Adrenal gland (tissue), 12 donors: ENCODE results near the gene POLR3K. TPM values are rescaled to one million over a fixed set of nuclear protein-coding genes. Genes with fewer than 3 reads are reported as not detected.

ENCODE experiments used
- DNase-seq, 7 donors: peaks; one replicate each; pipeline ENCODE4 v3.0.0-alpha.2; 2019 to 2020
- H3K27ac ChIP-seq, 5 donors: fragments of 200-600 bp; sonication (generic) in 4 of 5; 1 replicate in 3 of 5; 2 replicates in 2 of 5; pipeline versions ENCODE4 v1.5.1 to v1.8.0; 2016 to 2020; ENCODE audit warnings: mild to moderate bottlenecking in 1 of 5
- H3K27me3 ChIP-seq: fragments of 200-600 bp; 2 replicates; pipeline ENCODE4 v1.8.0; 2021
- H3K36me3 ChIP-seq, 2 donors: fragments of 200-600 bp; replicated peaks in 1 of 2; 1 replicate in 1 of 2; 2 replicates in 1 of 2; pipeline versions ENCODE4 v1.5.1 to v1.8.0; 2018 to 2022
- H3K4me1 ChIP-seq, 2 donors: fragments of 200-600 bp; replicated peaks in 1 of 2; 1 replicate in 1 of 2; 2 replicates in 1 of 2; pipeline versions ENCODE4 v1.5.1 to v1.8.0; 2018 to 2021
- H3K4me3 ChIP-seq, 4 donors: fragments of 200-600 bp; sonication (generic) in 3 of 4; one replicate each; pipeline ENCODE4 v1.5.1; 2016 to 2018
- H3K9me3 ChIP-seq, 3 donors: fragments of 200-600 bp; sonication (generic) in 1 of 3; replicated peaks in 1 of 3; 1 replicate in 2 of 3; 2 replicates in 1 of 3; pipeline versions ENCODE4 v1.5.1 to v1.8.0; 2016 to 2021
- POLR2A ChIP-seq, 2 donors: fragments of 450-650 bp; IDR thresholded peaks; one replicate each; pipeline ENCODE4 v1.6.1; 2017; ENCODE audit warnings: antibody characterized with exemption in 2 of 2, mild to moderate bottlenecking in 2 of 2, moderate library complexity in 1 of 2
- WGBS, 4 donors: extraction: QIAGEN DNeasy Blood & Tissue Kit in 2 of 4; methylation state at CpG; one replicate each; pipeline versions ENCODE4 v1.1.5 to v1.1.7; 2013 to 2017; 5-methylcytosine and 5-hydroxymethylcytosine counted together
- intact Hi-C, 2 donors: fragments of 100-400 bp; cut with DNase I; formaldehyde crosslinking; loops; one replicate each; pipeline versions ENCODE4 v1.14.1 to v1.15.0; 2022 to 2023
- polyA plus RNA-seq, 3 donors: library from polyadenylated mRNA; stranded (reverse); fragments of 200-250 nt in 2 of 3; fragments of 350-450 nt in 1 of 3; fragmentation: Illumina TruSeq in 1 of 3; extraction: RNeasy Lipid Tissue Mini Kit (QIAGEN cat#74804) in 1 of 3; gene quantifications; one replicate each; pipeline ENCODE4 v1.2.3, GENCODE V29; 2013 to 2014
- total RNA-seq, 9 donors: library from RNA; depleted of rRNA in 4 of 9; stranded (reverse); fragments of >200 nt in 4 of 9; fragments of 120-200 nt in 1 of 9; fragmentation: NEBNext Ultra II Directional in 1 of 9; extraction: Animal tissue kit (Norgen Biotek cat#: 25700) in 1 of 9; gene quantifications; one replicate each; pipeline versions ENCODE4 v1.1.0 to v1.2.4, GENCODE V29; 2013 to 2023
- TF ChIP-seq, protein P1 (sequence below), 6 experiments: fragments of 450-650 bp in 4 of 6; fragments of 200-600 bp in 2 of 6; sonication (generic) in 1 of 6; IDR thresholded peaks; 1 replicate in 5 of 6; 2 replicates in 1 of 6; pipeline versions ENCODE4 v1.5.1 to v1.8.0; 2016 to 2021; ENCODE audit warnings: antibody characterized with exemption in 6 of 6, mild to moderate bottlenecking in 2 of 6, moderate library complexity in 1 of 6
- donor health status: healthy with polysubstance abuse.
- donor health status: Bipolar disorder and iron deficiency.
- donor health status: DM: yes; HTN: yes; CAD: no.
- donor health status: DM: no; HTN: no; CAD: no.
- donor health status: DM: no; HTN: no; CAD: no.
- donor health status: DM: yes; HTN: yes; CAD: no.

Gene POLR3K
- total and polyA plus RNA-seq, 12 donors = 3.6 to 21.4 (median 8.6) TPM

DNA sequence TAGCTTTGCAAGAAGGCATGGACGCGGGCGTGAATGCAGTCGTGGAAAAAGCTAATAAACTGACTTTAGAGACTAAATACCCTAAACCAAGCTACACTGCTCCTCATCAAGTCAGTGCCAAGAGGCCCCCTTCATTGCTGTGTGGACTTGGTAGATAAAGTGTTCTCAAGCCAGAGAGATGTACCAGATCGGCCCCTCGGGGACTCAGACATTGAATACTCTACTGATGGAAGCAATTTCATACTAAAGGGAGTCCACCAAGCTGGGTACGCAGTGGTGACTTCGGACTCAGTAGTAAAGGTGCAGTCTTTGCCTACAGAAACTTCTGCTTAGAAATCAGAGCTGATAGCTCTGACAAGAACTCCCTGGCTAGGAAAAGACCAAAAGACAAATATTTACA, 8.8 kb downstream of the POLR3K start:
- Histone ChIP-seq H3K4me3 (no peak overlapping the region), H3K27ac (no peak overlapping the region), H3K9me3 (no peaks in the 10 kb centered on the region), H3K36me3 (peaks cover 0 to 21% of the 10 kb centered on the region in 2 donors), H3K27me3 (no peaks in the 10 kb centered on the region), H3K4me1 (no peaks in the 10 kb centered on the region)
- peak in 1 of 7 donors; percentile 2 for DNase-seq
- TF ChIP-seq, protein P1, sequence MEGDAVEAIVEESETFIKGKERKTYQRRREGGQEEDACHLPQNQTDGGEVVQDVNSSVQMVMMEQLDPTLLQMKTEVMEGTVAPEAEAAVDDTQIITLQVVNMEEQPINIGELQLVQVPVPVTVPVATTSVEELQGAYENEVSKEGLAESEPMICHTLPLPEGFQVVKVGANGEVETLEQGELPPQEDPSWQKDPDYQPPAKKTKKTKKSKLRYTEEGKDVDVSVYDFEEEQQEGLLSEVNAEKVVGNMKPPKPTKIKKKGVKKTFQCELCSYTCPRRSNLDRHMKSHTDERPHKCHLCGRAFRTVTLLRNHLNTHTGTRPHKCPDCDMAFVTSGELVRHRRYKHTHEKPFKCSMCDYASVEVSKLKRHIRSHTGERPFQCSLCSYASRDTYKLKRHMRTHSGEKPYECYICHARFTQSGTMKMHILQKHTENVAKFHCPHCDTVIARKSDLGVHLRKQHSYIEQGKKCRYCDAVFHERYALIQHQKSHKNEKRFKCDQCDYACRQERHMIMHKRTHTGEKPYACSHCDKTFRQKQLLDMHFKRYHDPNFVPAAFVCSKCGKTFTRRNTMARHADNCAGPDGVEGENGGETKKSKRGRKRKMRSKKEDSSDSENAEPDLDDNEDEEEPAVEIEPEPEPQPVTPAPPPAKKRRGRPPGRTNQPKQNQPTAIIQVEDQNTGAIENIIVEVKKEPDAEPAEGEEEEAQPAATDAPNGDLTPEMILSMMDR (IDR thresholded peaks at IDR 0.05) = no peak
- TF ChIP-seq POLR2A (IDR thresholded peaks at IDR 0.05) = no peak
- intact Hi-C loops = no loop called here
- 94 to 98% (median 95%) methylated on average over 8 of the region's 8 CpGs for WGBS, 4 donors

DNA sequence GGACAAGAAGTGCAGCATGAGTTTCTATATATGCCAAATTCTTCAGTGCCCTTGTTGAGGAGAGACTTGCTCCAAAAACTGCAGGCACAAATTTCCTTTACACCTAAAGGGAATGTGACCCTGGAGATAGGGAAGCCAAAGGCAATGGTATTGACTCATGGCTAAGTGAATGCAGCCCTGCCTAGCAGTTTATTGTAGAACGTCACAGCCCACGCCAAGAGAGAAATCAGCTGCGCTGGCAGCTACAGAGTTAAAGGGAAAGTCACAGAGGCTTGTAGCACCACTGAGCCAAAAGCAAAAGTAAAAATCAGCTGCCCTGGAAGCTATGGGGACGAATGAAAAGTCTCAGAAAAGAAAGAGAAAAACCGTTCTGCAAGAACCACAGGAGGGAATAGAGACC, 10.1 kb downstream of the POLR3K start:
- no peak overlapping the region for H3K4me3 ChIP-seq
- intact Hi-C loops = no loop called here
- H3K27me3 ChIP-seq = no peaks in the 10 kb centered on the region
- H3K9me3 ChIP-seq = no peaks in the 10 kb centered on the region
- 72 to 86% (median 81%) methylated on average over 5 of the region's 5 CpGs for WGBS, 4 donors
- peaks cover 0 to 21% of the 10 kb centered on the region in 2 donors for H3K36me3 ChIP-seq
- DNase-seq = peak in 1 of 7 donors; percentile 2
- TF ChIP-seq POLR2A (IDR thresholded peaks at IDR 0.05) = no peak
- TF ChIP-seq, protein P1 (IDR thresholded peaks at IDR 0.05) = no peak
- H3K27ac ChIP-seq = no peak overlapping the region
- no peaks in the 10 kb centered on the region for H3K4me1 ChIP-seq

DNA sequence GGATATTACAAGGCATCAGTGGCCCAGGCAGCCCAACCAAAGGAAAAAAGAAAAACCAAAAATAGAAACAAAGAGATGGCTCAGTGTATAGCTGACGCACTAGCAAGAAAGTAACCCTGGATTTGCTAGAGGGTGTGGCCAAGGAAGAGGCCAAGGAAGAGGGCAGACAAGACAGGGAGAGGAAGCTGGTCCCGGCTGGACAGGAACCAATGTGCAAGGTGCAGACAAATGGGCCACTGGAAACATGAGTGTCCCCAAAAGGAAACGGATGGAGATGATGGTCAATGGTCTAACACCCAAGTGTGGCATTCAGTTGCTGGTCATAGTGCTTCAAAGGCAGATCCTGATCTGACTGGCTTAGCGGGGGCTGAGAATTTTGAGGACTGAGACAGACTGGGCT, 10.7 kb downstream of the POLR3K start:
- no peak overlapping the region for H3K27ac ChIP-seq
- no peaks in the 10 kb centered on the region for H3K4me1 ChIP-seq
- H3K9me3 ChIP-seq = no peaks in the 10 kb centered on the region
- no peak overlapping the region for H3K4me3 ChIP-seq
- TF ChIP-seq, protein P1 (IDR thresholded peaks at IDR 0.05) = no peak
- TF ChIP-seq POLR2A (IDR thresholded peaks at IDR 0.05) = no peak
- intact Hi-C loops = no loop called here
- H3K36me3 ChIP-seq = peaks cover 0 to 21% of the 10 kb centered on the region in 2 donors
- H3K27me3 ChIP-seq = no peaks in the 10 kb centered on the region
- peak in 1 of 7 donors; percentile 11 for DNase-seq
- 84 to 93% (median 87%) methylated on average over 4 of the region's 4 CpGs for WGBS, 4 donors

DNA sequence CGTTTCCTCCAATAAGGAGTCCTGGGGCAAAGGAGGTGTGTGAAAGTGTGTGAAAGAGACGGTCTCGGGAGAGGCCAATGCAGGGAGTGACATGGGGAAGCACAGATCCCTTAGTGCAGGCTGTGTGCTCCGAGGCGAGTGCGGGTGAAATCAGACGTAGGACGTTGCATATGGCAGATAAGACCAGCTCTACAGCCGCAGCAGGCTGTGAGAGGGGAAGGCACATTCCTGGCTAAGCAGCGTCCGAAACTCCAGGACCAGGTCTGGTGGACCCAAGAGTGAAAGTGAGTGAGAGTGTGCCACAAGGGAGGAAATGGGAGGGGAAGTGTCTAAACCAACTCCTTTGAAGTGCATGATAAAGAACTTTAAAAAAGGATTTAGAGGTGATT, 11.3 kb downstream of the POLR3K start:
- Histone ChIP-seq H3K9me3 (no peaks in the 10 kb centered on the region), H3K27me3 (no peaks in the 10 kb centered on the region), H3K27ac (no peak overlapping the region), H3K4me1 (no peaks in the 10 kb centered on the region), H3K36me3 (peaks cover 0 to 18% of the 10 kb centered on the region in 2 donors), H3K4me3 (no peak overlapping the region)
- intact Hi-C loops = no loop called here
- 88 to 94% (median 90%) methylated on average over 11 of the region's 11 CpGs for WGBS, 4 donors
- DNase-seq = no peak
- TF ChIP-seq, protein P1 (IDR thresholded peaks at IDR 0.05) = no peak
